Neural crest cell (in vitro differentiated cells): ENCODE data around the gene NAB1. TPM values are rescaled to one million over a fixed set of nuclear protein-coding genes. Genes with fewer than 3 reads are reported as not detected.

Experiments
- DNase-seq: peaks from one replicate; pipeline ENCODE4 v3.0.0; 2021; ENCODE audit warnings: low read depth, mixed read lengths, low spot score
- H3K27ac Mint-ChIP-seq: one replicate; pipeline ENCODE4 v1.8.0; 2021; ENCODE audit warnings: mild to moderate bottlenecking, mixed read lengths; ENCODE audit not compliant: unreplicated experiment
- H3K27me3 Mint-ChIP-seq: 2 replicates; pipeline ENCODE4 v1.8.0; 2021; ENCODE audit warnings: low read depth, mild to moderate bottlenecking, mixed read lengths
- H3K36me3 Mint-ChIP-seq: 2 replicates; pipeline ENCODE4 v1.8.0; 2021; ENCODE audit warnings: low read depth, mild to moderate bottlenecking, mixed read lengths
- H3K4me1 Mint-ChIP-seq: 2 replicates; pipeline ENCODE4 v1.8.0; 2021; ENCODE audit warnings: mixed read lengths
- H3K4me3 Mint-ChIP-seq: one replicate; pipeline ENCODE4 v1.8.0; 2021; ENCODE audit warnings: mild to moderate bottlenecking, mixed read lengths
- H3K9me3 Mint-ChIP-seq: 2 replicates; pipeline ENCODE4 v1.8.0; 2021; ENCODE audit warnings: mixed read lengths
- CTCF ChIP-seq: fragments of 200-600 bp; sonication (generic); conservative IDR thresholded peaks from 2 replicates; pipeline ENCODE4 v1.5.0; 2021; ENCODE audit warnings: antibody characterized with exemption, mild to moderate bottlenecking
- total RNA-seq: library from RNA; stranded (reverse); gene quantifications from 2 replicates; pipeline ENCODE4 v1.2.1, GENCODE V29; 2021

Gene NAB1
- total RNA-seq, 1 donor from 2014 or later = 42.4 TPM

DNA sequence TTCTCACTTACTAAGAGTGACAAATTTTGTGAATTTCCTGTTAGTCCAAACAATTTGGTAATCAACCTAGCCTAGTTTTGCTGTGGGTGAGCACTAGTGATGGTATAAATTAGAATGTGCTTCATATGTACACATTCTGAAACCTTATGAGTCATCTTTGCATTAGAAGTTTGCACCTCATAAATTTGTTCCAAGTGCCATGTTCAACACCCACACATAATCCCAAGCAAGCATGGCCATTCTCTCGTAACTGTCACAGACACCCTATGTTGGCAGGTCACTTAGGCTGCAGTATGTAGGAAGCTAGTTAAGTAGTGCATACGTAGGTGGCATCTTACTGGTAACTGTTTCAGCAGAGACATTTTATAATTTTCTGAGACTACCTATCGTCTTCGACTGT, 46.9 kb downstream of the NAB1 start:
- Mint-ChIP-seq H3K4me3 (no peak overlapping the region), H3K9me3 (no peaks in the 10 kb centered on the region), H3K27me3 (no peaks in the 10 kb centered on the region), H3K36me3 (peaks cover 4% of the 10 kb centered on the region), H3K4me1 (peaks cover 12% of the 10 kb centered on the region), H3K27ac (no peak overlapping the region)
- no peak for TF ChIP-seq CTCF
- no peak for DNase-seq

DNA sequence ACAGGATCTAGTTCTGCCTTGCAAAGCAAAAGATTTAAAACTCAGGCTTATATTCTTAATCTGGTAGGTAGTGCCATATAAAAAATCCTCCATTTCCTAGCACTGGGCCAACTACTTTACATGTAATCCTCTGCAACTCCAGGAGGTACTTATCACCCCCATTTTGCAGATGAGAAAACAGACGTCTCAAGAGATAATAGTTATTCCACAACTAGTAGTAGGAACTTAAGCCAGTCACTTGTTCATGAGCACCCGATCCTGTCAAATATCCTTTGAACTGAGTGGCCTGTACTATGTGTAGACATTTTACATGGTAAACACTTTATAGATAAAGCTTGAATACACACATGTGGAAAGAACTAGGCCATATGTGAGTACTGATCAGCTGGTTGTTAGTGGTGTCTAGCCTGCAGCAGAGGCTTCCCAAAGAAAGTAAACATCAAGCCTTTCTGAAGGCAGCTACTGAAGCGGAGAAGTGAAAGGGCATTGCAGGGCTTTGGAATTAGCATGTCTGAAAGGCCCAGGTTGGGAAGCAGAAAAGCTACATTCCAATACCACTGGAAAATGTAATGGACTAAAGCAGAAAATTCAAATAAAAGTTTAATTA, 48.0 kb downstream of the NAB1 start:
- no peaks in the 10 kb centered on the region for H3K27me3 Mint-ChIP-seq
- H3K4me1 Mint-ChIP-seq = peaks cover 12% of the 10 kb centered on the region
- no peak for DNase-seq
- H3K36me3 Mint-ChIP-seq = peaks cover 4% of the 10 kb centered on the region
- no peak overlapping the region for H3K27ac Mint-ChIP-seq
- H3K4me3 Mint-ChIP-seq = no peak overlapping the region
- TF ChIP-seq CTCF = no peak
- H3K9me3 Mint-ChIP-seq = no peaks in the 10 kb centered on the region

- TF ChIP-seq CTCF = no peak
- peaks cover 4% of the 10 kb centered on the region for H3K36me3 Mint-ChIP-seq
- H3K27ac Mint-ChIP-seq = no peak overlapping the region
- no peak overlapping the region for H3K4me3 Mint-ChIP-seq
- peaks cover 12% of the 10 kb centered on the region for H3K4me1 Mint-ChIP-seq
- DNase-seq = no peak
- H3K27me3 Mint-ChIP-seq = no peaks in the 10 kb centered on the region
- H3K9me3 Mint-ChIP-seq = no peaks in the 10 kb centered on the region
Measured at GRCh38 chr2:190697421-190697820, 48.5 kb downstream of the NAB1 start.

GRCh38 chr2:190698895-190699294, 50.0 kb downstream of the NAB1 start:
- H3K36me3 Mint-ChIP-seq = no peaks in the 10 kb centered on the region
- H3K4me1 Mint-ChIP-seq = peaks cover 12% of the 10 kb centered on the region
- no peaks in the 10 kb centered on the region for H3K27me3 Mint-ChIP-seq
- DNase-seq = peak; percentile 22
- H3K9me3 Mint-ChIP-seq = no peaks in the 10 kb centered on the region
- H3K27ac Mint-ChIP-seq = no peak overlapping the region
- peak; percentile 50 for TF ChIP-seq CTCF
- H3K4me3 Mint-ChIP-seq = no peak overlapping the region

GRCh38 chr2:190701586-190701985, 52.7 kb downstream of the NAB1 start:
- Mint-ChIP-seq H3K4me3 (no peak overlapping the region), H3K9me3 (no peaks in the 10 kb centered on the region), H3K36me3 (no peaks in the 10 kb centered on the region), H3K4me1 (peaks cover 12% of the 10 kb centered on the region), H3K27ac (no peak overlapping the region), H3K27me3 (no peaks in the 10 kb centered on the region)
- DNase-seq = no peak
- no peak for TF ChIP-seq CTCF
